Activated CD8-positive, alpha-beta memory T cell treated with anti-CD3 and anti-CD28 coated beads, Interleukin-2, amount 10 ng/mL, durations not matched to agents 7 days and 5 days (primary cell): ENCODE results near the gene RHOB. TPM values are rescaled to one million over a fixed set of nuclear protein-coding genes. Genes with fewer than 3 reads are reported as not detected.

Source experiments
- ATAC-seq: fragments of 150-1000 bp; cut with Tn5 transposase; one replicate; pipeline ENCODE4 v1.10.0; 2021; ENCODE audit warnings: moderate library complexity
- CTCF ChIA-PET: fragments of 350-600 bp; sonication (Branson Sonifier 250); formaldehyde crosslinking; loops from one replicate; lab custom pipeline; 2021; ENCODE audit warnings: antibody characterized with exemption; lab: Charles Lee
- DNase-seq: peaks from one replicate; pipeline ENCODE4 v3.0.0-alpha.2; 2020
- H3K27ac Mint-ChIP-seq: one replicate; pipeline ENCODE4 v1.8.0; 2021; ENCODE audit warnings: mild to moderate bottlenecking, mixed read lengths
- H3K27me3 Mint-ChIP-seq: one replicate; pipeline ENCODE4 v1.8.0; 2021; ENCODE audit warnings: mixed read lengths
- H3K36me3 Mint-ChIP-seq: one replicate; pipeline ENCODE4 v1.8.0; 2021; ENCODE audit warnings: mild to moderate bottlenecking, mixed read lengths
- H3K4me1 Mint-ChIP-seq: one replicate; pipeline ENCODE4 v1.8.0; 2021; ENCODE audit warnings: mixed read lengths
- H3K4me3 Mint-ChIP-seq: one replicate; pipeline ENCODE4 v1.8.0; 2021; ENCODE audit warnings: mild to moderate bottlenecking, moderate library complexity, mixed read lengths
- H3K9me3 Mint-ChIP-seq: one replicate; pipeline ENCODE4 v1.8.0; 2022; ENCODE audit warnings: low read depth, mixed read lengths
- total RNA-seq, 2 experiments: library from RNA; stranded (reverse); gene quantifications; one replicate each; pipeline ENCODE4 v1.2.3, GENCODE V29; 2021

RHOB gene
- total RNA-seq, 2 experiments from 2014 or later, result 9.1 to 36.4 TPM

DNA sequence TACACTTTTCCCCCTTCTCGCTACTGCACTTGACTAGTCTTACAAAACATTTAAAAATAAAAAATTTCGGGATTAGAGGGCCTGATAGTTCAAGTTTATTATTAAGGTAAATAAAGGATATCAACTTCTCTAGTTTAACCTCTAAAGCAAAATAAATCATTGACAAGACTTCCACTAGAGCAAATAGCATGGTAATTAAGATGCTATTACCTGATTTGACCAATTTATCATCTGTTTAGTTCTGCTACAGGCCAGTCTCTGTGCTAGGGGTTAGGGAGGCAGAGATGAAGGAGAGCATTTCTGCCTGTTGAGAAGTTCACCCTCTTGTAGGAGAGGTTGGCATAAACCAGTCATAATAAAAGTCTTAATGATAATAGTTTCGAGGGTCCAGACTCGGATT lies 34.0 kb downstream of the RHOB start:
- CTCF ChIA-PET, result no interaction called here
- ATAC-seq, result no peak

DNA sequence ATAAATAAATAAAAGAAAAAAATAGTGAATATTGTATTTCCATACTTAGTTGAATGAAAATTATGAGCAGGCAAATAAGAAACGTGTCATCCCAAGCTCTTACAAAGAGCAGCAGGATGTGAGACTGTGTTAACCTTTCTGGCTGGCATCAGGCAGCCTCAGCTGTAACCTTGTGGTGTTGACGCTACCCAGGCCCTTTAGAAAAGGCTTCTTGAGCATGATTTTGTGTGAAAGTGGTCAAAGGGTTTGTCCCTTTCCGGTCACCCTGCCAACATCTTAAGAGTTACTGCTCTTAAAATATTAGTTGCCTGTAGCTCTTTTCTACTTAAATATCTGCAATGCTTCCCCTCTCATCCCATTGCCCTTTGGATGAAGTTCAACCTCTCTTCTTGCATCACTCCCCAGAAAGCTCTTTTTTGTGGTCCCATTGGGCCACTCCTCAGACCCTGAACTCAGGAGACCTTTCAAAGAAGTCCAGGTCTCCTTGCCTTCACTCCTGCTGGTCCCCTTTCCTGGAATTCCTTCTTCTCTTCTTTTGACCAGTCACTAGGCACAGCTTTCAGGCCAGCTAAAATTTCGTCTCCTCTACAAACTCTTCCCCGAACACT lies 35.0 kb downstream of the RHOB start:
- Mint-ChIP-seq H3K4me3 (no peak overlapping the region), H3K27ac (no peak overlapping the region), H3K36me3 (peaks cover 1% of the 10 kb centered on the region), H3K4me1 (no peaks in the 10 kb centered on the region), H3K27me3 (peaks cover 11% of the 10 kb centered on the region), H3K9me3 (no peaks in the 10 kb centered on the region)
- ATAC-seq (no peak), DNase-seq (peak; percentile 14)
- CTCF ChIA-PET, result no interaction called here

More for the DNA sequence above, 34.0 kb downstream of the RHOB start:
- Mint-ChIP-seq H3K4me1 (no peaks in the 10 kb centered on the region), H3K9me3 (no peaks in the 10 kb centered on the region), H3K27ac (no peak overlapping the region), H3K36me3 (peaks cover 1% of the 10 kb centered on the region), H3K27me3 (peaks cover 11% of the 10 kb centered on the region), H3K4me3 (no peak overlapping the region)
- no peak for DNase-seq

DNA sequence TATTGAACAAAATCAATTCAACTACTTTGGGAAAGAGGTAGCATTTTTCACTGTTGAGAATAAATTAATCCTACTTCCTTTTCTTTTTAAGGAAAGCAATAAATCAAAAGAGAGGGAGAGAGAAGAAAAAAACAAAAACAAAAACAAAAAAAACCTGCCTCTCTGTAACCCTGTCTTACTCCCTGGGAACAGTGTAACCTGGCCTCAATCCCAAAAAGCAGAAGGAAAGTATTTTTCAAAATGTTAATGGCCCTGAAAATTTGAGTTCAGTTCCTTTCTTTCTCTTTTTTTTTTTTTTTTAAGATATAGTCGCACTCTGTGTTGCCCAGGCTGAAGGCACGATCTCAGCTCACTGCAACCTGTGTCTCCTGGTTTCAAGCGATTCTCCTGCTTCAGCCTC lies 35.9 kb downstream of the RHOB start:
- Mint-ChIP-seq H3K36me3 (peaks cover 1% of the 10 kb centered on the region), H3K4me3 (no peak overlapping the region), H3K27me3 (peaks cover 14% of the 10 kb centered on the region), H3K27ac (no peak overlapping the region), H3K4me1 (no peaks in the 10 kb centered on the region), H3K9me3 (no peaks in the 10 kb centered on the region)
- DNase-seq (no peak), ATAC-seq (no peak)
- CTCF ChIA-PET, result no interaction called here

DNA sequence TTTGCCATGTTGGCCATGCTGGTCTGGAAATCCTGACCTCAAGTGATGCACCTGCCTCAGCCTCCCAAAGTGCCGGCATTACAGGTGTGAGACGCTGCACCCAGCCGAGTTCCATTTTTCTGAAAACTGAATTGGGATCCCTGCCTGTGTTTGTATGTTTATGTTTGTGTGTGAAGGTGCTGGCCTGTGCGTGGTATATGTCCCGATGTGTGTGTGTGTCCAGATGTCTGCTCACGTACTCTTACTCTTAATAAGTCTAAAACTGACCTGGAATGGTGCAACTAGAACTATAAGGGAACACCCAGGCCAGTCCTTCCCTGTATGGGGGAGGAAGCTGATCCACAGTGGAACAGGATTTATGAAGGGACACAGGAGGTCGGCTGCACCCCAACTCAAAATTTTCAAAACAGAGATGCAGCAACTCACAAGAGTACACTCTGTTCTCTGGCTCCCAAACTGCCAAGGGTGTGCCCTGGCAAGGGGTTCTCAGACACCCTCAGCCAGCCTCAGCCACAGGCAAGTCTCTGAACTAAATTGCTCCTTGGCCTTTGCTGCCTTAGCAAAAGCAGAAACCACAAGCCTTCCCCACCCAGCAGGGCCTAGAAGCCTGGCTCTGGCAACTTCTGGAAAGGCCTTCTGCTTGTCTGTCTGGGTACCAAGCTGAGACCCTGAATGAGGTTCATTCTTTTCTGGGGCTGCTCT lies 36.5 kb downstream of the RHOB start:
- no peaks in the 10 kb centered on the region for H3K4me1 Mint-ChIP-seq
- H3K4me3 Mint-ChIP-seq, result no peak overlapping the region
- peak; percentile 30 for DNase-seq
- H3K36me3 Mint-ChIP-seq, result peaks cover 1% of the 10 kb centered on the region
- CTCF ChIA-PET, result no interaction called here
- H3K27me3 Mint-ChIP-seq, result peaks cover 12% of the 10 kb centered on the region
- H3K9me3 Mint-ChIP-seq, result no peaks in the 10 kb centered on the region
- H3K27ac Mint-ChIP-seq, result no peak overlapping the region
- ATAC-seq, result no peak

DNA sequence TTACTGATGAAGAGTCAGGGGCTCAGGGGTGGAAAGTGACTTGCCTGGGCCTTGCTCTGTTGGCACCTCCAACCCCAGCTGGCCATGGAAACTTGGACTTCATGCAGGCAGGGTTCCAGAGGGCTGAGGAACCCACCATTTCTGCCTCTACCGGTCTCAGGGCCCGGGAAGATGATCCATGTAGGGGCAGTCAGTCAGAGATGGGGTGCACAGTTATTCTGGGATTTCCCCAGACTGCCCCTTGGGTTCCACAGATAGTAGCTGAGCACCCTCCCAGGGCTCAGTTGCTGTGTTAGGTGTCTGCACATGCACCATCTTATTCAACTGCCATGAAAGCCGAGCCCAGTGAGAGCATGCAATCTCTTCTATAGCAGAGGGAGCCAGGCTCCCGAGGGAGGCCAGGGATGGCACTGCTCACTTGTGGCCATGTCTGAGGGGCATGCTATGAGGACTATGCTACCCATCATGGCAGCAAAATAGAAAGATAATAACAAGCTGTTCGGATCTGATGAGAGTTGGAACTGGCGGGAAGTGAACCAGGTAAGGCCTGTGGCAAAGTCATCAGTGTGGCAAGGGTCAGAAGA lies 37.3 kb downstream of the RHOB start:
- H3K36me3 Mint-ChIP-seq, result no peaks in the 10 kb centered on the region
- CTCF ChIA-PET, result no interaction called here

DNA sequence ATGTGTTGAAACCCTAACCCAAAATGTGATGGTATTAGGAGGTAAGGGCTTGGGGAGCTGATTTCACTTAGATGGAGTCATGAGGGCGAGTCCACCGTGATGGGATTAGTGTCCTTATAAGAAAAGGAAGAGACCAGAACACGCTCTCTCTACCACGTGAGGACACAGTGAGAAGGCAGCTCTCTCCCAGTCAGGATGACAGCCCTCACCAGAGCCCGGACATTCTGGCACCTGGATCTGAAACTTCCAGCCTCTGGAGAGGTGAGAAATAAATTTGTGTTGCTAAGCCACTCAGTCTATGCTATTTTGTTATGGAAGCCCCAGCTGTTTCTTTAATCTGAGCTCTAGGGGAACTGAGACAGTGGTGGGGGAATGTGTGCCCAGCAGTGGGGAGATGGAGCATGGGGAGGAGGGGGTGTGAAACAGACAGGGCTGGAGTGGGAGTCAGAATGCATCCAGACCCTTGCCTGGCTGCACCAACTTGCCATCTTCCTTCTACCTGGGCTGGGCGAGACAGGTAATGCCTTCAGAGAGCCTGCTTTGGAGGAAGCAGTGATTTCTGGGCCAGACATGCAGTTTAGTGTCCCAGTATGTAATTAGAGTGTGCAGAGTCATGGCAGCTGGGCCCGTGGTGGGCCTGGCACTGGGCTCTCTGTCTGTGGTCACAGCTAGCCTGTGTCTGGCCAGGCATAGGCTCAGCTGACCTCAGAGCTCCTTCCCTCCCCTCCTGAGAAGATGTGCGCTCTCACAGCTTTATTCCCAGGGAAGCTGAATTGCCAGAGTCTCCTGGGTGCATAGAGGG lies 38.1 kb downstream of the RHOB start:
- no peaks in the 10 kb centered on the region for H3K9me3 Mint-ChIP-seq
- no peak overlapping the region for H3K4me3 Mint-ChIP-seq
- H3K36me3 Mint-ChIP-seq, result no peaks in the 10 kb centered on the region
- no peaks in the 10 kb centered on the region for H3K4me1 Mint-ChIP-seq
- CTCF ChIA-PET, result no interaction called here
- H3K27me3 Mint-ChIP-seq, result peaks cover 12% of the 10 kb centered on the region
- DNase-seq (peak; percentile 12), ATAC-seq (no peak)
- no peak overlapping the region for H3K27ac Mint-ChIP-seq

More for the DNA sequence above, 37.3 kb downstream of the RHOB start:
- ATAC-seq, result no peak
- Mint-ChIP-seq H3K4me3 (no peak overlapping the region), H3K27me3 (peaks cover 12% of the 10 kb centered on the region), H3K9me3 (no peaks in the 10 kb centered on the region), H3K4me1 (no peaks in the 10 kb centered on the region), H3K27ac (no peak overlapping the region)
- DNase-seq, result peak; percentile 26

DNA sequence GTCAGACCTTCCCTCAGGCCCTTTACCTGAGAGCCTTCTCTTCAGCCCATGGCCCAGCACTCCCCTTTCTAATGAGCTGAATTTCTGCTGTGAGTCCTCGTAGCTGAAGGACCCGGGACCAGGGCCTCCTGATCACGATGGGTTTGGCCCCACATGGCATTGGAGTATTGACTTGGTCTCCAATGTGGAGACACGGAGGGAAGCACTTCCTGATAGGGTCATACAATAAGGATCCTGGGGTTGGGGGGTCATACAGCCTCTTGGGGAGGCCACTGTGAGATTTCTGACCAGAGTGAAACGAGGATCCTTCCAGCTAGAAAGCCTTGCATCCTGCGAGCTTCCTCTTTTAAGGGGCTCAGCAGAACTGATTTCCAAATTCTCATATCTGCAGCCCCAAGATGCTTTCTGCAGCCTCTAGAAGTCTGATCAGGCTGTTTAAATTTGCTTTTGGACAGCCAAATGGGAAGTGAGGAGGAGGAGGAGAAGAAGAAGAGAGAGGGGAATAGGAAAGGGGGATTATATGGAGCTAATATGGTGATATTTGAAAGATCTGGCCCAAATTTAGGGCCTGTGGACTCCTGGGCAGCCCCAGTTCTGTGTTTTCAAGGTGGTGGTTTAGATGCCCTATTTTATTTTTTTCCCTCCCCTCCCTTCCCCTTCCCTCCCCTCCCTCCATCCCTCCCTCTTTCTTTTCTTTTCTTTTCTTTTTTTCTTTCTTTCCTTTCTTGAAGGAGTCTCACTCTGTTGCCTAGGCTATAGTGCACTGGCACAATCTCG lies 38.9 kb downstream of the RHOB start:
- DNase-seq (no peak), ATAC-seq (no peak)
- Mint-ChIP-seq H3K36me3 (no peaks in the 10 kb centered on the region), H3K27me3 (peaks cover 12% of the 10 kb centered on the region), H3K9me3 (no peaks in the 10 kb centered on the region), H3K27ac (no peak overlapping the region), H3K4me3 (no peak overlapping the region), H3K4me1 (no peaks in the 10 kb centered on the region)
- CTCF ChIA-PET, result no interaction called here

DNA sequence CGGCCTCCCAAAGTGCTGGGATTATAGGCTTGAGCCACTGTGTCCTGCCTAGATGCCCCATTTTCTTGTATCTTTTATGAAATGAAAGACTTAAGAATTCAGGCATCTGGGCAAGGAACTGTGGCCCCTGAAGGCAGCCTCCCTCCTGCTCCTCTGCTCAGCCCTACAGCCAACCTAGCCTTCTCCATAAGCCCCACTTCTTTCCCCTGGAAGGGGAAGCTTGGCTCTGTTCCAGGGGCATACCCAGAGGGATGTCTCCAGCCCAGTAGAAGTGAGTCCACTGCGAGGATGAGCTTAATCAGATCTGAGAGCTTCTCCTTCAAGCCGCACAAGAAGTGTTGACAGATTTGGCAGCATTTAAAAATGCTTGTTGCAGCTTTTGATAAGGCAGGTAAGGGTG lies 39.7 kb downstream of the RHOB start:
- CTCF ChIA-PET, result no interaction called here
- Mint-ChIP-seq H3K4me3 (no peak overlapping the region), H3K36me3 (no peaks in the 10 kb centered on the region), H3K9me3 (no peaks in the 10 kb centered on the region), H3K27ac (no peak overlapping the region), H3K27me3 (peaks cover 12% of the 10 kb centered on the region), H3K4me1 (no peaks in the 10 kb centered on the region)
- no peak for ATAC-seq
- no peak for DNase-seq

DNA sequence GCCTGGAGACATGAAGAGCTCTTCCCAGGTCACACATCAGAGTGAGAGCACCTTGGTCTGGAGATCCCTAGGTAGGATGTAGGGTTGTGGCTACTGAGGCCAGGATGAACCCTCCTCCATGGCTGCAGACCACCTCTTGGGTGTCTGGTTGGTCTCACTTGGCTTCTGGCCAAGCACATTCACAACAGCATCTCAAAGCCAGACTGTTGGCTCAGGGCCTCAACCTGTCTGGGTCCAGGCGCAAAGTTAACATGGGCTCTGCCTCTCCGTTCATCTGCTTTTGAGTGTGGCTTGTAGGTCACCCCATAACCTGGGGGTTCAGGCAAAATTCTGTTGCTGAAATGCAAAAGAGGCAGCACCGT lies 40.1 kb downstream of the RHOB start:
- no peaks in the 10 kb centered on the region for H3K36me3 Mint-ChIP-seq

DNA sequence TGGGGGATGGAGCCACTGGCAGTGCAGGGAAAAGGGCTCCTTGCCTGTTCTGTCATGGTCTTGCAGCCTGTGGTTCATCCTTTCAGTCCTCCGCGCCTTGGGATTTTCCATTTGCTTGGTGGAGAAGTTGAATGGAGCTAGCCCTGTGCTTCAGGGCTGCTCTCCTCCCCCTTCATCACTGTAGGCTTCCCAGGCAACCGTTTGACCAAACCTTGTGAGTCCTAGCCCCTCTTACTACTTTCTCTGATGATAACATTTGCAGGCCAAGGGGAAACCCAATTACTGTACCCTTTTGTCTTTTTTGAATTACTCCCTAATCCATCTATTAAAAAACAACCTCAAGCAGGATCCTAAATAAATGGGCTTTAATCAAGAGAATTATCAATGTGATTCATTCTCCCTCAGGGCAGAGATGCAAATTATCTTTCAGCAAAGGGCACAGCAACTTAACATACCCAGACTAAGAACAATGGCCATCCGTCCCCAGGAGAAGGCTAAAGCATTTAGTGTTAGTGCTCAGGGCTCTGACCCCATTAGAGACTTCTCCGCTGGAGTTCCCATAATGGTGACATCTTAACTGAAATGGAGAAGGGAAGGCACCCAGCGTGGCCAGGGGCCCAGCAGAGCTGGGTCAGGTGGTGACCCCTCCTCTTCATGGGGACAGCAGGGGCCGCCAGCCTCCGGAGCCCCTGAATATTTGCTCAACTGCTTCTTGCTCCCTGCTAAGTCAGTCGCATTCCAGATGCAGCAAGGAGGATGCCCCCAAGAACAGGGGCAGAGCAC lies 40.7 kb downstream of the RHOB start:
- Mint-ChIP-seq H3K27ac (no peak overlapping the region), H3K4me1 (no peaks in the 10 kb centered on the region), H3K4me3 (no peak overlapping the region), H3K36me3 (no peaks in the 10 kb centered on the region), H3K9me3 (no peaks in the 10 kb centered on the region), H3K27me3 (peaks cover 7% of the 10 kb centered on the region)
- DNase-seq (no peak), ATAC-seq (no peak)
- CTCF ChIA-PET, result no interaction called here

More for the DNA sequence above, 40.1 kb downstream of the RHOB start:
- Mint-ChIP-seq H3K27me3 (peaks cover 10% of the 10 kb centered on the region), H3K27ac (no peak overlapping the region), H3K4me3 (no peak overlapping the region), H3K9me3 (no peaks in the 10 kb centered on the region), H3K4me1 (no peaks in the 10 kb centered on the region)
- no peak for DNase-seq
- ATAC-seq, result no peak
- CTCF ChIA-PET, result no interaction called here

DNA sequence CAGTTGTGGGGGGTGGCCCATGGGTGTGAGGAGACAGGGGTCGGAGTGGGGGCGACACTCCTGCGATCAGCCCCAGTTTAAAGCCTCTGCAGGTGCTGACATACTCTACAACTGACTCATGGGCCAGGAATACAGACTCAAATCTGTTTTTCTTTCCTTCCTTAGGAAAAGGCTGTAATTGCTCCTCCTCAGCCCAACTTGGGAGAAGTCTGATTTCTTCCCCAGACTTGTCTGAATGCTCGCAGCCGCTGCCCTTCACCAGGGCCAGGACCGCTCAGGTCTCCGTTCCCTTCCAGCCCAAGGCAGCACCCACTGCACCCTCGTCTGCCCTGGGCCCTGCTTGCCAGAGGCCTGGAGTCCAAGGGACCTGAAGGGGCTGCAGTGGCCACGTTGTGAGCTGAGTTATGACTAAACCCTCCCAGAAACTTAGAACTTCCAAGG lies 41.3 kb downstream of the RHOB start:
- no peak overlapping the region for H3K27ac Mint-ChIP-seq
- CTCF ChIA-PET, result no interaction called here
- H3K27me3 Mint-ChIP-seq, result peaks cover 7% of the 10 kb centered on the region
- no peak overlapping the region for H3K4me3 Mint-ChIP-seq
- ATAC-seq (no peak), DNase-seq (no peak)
- H3K36me3 Mint-ChIP-seq, result no peaks in the 10 kb centered on the region
- H3K9me3 Mint-ChIP-seq, result no peaks in the 10 kb centered on the region
- H3K4me1 Mint-ChIP-seq, result no peaks in the 10 kb centered on the region

DNA sequence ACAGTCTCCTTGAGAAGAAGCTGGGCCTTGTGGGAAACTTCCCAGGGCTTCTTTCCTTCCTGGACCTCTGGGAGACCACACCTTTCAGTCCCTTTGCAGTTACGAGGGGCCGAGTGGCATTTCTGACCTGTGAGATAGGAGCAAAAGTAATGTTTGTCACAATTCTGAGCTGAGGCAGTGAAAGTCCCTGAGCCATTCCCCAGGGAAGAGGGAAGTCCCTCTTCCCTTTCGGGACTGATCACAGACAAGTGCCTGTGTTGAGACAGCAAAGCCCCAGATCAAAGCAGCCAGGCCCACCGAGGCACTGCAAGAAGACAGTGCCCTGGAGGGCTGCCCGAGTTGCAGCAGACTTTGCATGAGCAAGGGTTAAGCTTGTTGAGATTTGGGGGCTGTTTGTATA lies 41.9 kb downstream of the RHOB start:
- no peaks in the 10 kb centered on the region for H3K36me3 Mint-ChIP-seq
- H3K27me3 Mint-ChIP-seq, result peaks cover 7% of the 10 kb centered on the region
- CTCF ChIA-PET, result no interaction called here
- no peaks in the 10 kb centered on the region for H3K4me1 Mint-ChIP-seq
- no peaks in the 10 kb centered on the region for H3K9me3 Mint-ChIP-seq
- H3K27ac Mint-ChIP-seq, result no peak overlapping the region
- ATAC-seq (no peak), DNase-seq (no peak)
- H3K4me3 Mint-ChIP-seq, result no peak overlapping the region
